Measurements from ENCODE around the gene SNAP25.

Gene SNAP25

DNA sequence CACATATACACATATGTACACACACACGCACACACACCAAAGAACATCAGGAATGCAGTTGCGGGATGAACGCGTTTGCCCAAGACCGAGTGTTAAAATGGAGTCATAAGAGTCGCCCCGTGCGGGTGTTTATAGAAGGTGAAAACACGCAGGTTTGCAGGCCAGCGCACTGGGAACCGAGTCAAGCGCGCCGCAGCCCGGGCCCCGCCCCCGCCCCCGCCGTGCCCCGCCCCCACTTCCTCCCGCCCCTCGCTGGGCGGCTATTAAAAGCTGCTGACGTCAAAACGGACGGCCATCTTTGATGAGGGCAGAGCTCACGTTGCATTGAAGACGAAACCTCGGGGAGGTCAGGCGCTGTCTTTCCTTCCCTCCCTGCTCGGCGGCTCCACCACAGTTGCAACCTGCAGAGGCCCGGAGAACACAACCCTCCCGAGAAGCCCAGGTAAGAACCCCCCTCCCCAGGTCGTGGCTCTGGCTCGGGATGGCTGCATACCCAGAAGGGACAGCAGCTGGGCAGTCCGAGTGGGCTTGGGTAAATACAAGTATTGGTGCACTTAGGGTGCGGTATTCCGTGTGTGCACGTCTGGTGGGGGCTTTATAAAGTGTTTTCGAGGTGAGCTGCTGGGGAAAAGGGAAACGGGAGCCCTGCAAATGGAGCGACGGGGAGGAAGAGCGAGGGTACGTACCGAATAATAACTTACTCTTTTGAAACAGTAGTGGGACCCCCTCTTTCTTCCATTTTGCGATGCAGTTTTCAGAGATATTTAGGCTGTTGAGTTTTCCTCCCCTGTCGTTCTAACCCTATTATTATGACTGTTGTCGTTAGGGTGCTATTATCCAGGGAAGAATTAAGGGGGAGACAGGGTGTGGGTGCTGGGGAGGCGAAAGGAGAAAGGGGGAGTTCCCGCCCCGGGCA lies at the start of gene SNAP25:
Gene SNAP25, plus strand, starts transcription at position 295 of the 916 bp plus-strand sequence. CDS start 56,662 bp downstream, outside the sequence.
- H3K9ac ChIP-seq (ENCODE audit: low read length): peak within 1 kb of the TSS; percentile 81
- peak within 1 kb of the TSS; percentile 51; the same call in 1 of the 2 replicates for H3K27ac ChIP-seq (ENCODE audit: low read depth, low read length)
- no peaks in the 10 kb centered on the region for H3K36me3 ChIP-seq (ENCODE audit: control insufficient read depth, insufficient read depth, low read length)
- H3K4me3 ChIP-seq (ENCODE audit: low read depth, low read length): peak within 1 kb of the TSS; percentile 88
- H3K4me1 ChIP-seq (ENCODE audit: control insufficient read depth, insufficient read depth, low read length): peaks cover 3% of the 10 kb centered on the region; the same call in 1 of the 2 replicates
- H3K9me3 ChIP-seq (ENCODE audit: control insufficient read depth, insufficient read depth, low read depth, low read length): no peaks in the 10 kb centered on the region
- peaks cover 28% of the 10 kb centered on the region for H3K27me3 ChIP-seq (ENCODE audit: control insufficient read depth, insufficient read depth, low read length)

DNA sequence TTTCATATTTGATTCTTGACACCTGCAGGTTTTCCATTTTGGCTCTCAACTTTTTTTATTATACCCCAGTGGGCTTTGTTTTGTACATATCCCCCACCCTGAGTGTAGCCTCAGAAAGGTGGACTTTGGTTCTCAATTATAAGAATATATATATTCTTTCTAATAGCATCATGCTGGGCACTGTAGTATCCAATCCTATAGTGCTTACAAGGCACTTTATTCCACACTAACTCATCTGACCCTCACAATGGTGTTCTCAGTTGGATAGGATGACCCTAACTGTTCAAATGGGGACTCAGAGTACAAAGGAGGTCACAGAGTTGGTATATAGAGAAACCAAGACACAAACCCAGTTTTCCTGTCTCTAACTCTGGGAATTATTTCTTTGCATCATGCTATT lies 48.9 kb upstream of the SNAP25 start:
- H3K9me3 ChIP-seq (ENCODE audit: control insufficient read depth, insufficient read depth, low read depth, low read length): no peaks in the 10 kb centered on the region
- no peaks in the 10 kb centered on the region for H3K36me3 ChIP-seq (ENCODE audit: control insufficient read depth, insufficient read depth, low read length)
- H3K4me3 ChIP-seq (ENCODE audit: low read depth, low read length): no peak overlapping the region
- H3K27me3 ChIP-seq (ENCODE audit: control insufficient read depth, insufficient read depth, low read length): peaks cover 23% of the 10 kb centered on the region
- no peak overlapping the region for H3K27ac ChIP-seq (ENCODE audit: low read depth, low read length)
- peaks cover 12% of the 10 kb centered on the region; the same call in 1 of the 2 replicates for H3K4me1 ChIP-seq (ENCODE audit: control insufficient read depth, insufficient read depth, low read length)
- H3K9ac ChIP-seq (ENCODE audit: low read length): no peak overlapping the region

DNA sequence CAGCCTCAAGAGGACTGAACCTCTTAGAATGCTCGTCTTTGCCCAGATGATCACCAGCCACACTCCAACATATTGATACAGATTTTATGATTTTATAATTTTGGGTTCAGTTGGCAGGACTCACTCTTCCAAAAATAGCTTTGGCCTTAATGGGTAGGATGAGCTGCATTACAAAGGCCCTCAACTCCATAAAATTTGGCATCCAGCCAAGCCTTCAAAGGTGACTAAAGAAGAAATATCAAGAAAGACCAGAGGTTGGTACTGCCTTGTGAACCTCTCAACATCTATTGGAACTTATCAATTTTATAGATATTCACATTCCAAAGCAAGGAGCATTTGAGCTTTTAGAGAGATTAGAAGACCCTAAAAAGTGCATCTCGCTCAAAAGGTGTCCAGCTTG lies 48.4 kb upstream of the SNAP25 start:
- H3K27me3 ChIP-seq (ENCODE audit: control insufficient read depth, insufficient read depth, low read length): peaks cover 23% of the 10 kb centered on the region
- H3K9me3 ChIP-seq (ENCODE audit: control insufficient read depth, insufficient read depth, low read depth, low read length): no peaks in the 10 kb centered on the region
- no peak overlapping the region for H3K27ac ChIP-seq (ENCODE audit: low read depth, low read length)
- peaks cover 12% of the 10 kb centered on the region; the same call in 1 of the 2 replicates for H3K4me1 ChIP-seq (ENCODE audit: control insufficient read depth, insufficient read depth, low read length)
- H3K36me3 ChIP-seq (ENCODE audit: control insufficient read depth, insufficient read depth, low read length): no peaks in the 10 kb centered on the region
- no peak overlapping the region for H3K9ac ChIP-seq (ENCODE audit: low read length)
- no peak overlapping the region for H3K4me3 ChIP-seq (ENCODE audit: low read depth, low read length)

DNA sequence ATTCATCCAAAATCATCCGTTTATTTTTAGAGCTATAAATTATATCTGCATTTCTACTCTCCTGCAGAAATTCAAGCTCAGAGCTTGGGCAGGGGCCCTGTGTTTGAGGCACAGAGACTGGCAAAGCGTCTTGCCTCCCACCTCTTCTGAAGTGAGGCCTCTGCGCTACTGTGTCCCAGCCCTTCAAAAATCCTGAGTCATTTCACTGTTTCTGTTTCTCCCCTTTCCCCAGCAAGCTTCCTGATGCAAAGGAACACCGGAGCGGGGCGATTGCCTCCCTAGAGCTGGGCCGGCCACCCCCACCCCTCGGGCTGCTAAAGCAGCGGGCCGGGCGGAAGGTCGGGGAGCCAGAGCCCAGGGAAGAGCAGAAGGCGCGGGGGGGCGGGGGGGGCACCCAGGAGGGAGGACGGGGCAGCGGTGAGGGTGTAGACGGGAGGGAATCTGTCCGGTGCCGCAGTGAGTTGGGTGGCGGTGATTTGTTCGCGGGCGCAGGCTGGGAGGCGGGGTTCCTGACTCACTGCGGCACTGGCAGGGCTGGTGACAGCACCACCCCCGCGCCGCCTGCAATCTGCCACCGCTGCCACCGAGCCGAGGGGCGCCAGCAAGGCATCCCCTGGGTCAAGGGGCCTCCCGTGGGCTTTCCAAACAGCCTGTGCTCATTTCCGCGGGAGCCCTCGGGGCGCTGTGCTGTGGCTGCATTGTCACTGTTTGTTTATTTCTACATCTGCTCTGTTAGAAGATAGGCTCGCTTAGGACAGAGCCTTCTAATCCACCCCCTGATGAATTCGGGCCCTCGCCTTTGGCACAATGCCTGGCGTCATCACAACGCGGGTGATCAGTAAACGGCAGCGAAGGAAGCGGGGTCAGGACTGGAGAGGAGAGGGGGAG lies 46.5 kb upstream of the SNAP25 start:
- peaks cover 23% of the 10 kb centered on the region for H3K27me3 ChIP-seq (ENCODE audit: control insufficient read depth, insufficient read depth, low read length)
- H3K4me3 ChIP-seq (ENCODE audit: low read depth, low read length): peak overlapping the region; percentile 73
- H3K9ac ChIP-seq (ENCODE audit: low read length): peak overlapping the region; percentile 48

DNA sequence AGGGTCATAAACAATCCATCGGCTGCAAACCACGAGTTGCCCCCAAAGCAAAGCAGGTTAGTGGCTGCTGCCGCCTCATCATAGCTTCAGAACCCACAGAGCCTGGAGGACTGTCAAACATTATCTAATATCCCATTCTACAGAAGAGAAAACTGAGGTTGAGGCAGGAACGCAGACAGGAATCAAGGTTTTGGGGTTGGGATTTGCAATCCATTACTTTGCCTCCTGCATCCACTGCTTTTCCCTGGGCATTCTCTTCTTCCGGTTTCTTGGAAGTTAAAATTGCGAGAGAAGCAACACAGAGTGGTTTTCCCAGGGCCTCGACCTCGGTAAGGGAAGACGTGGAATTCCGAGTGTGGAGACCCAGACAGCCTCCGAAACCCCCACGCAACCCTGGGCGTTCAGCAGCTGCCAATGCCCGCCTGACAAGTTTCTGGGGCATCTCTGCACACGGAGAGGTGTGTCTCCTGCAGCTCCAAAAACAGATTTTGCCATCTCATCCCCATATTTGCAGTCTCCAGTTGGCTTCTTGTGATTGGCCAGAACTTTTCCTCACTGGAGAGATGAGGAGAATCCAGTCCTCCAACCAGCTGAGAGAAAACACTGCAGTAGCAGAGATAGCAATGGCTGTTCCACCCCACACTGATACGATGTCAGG lies 45.5 kb upstream of the SNAP25 start:
- no peaks in the 10 kb centered on the region for H3K36me3 ChIP-seq (ENCODE audit: control insufficient read depth, insufficient read depth, low read length)
- peak overlapping the region; percentile 73 for H3K4me3 ChIP-seq (ENCODE audit: low read depth, low read length)
- H3K27me3 ChIP-seq (ENCODE audit: control insufficient read depth, insufficient read depth, low read length): peaks cover 23% of the 10 kb centered on the region
- H3K4me1 ChIP-seq (ENCODE audit: control insufficient read depth, insufficient read depth, low read length): peaks cover 12% of the 10 kb centered on the region; the same call in 1 of the 2 replicates
- no peak overlapping the region for H3K27ac ChIP-seq (ENCODE audit: low read depth, low read length)
- H3K9me3 ChIP-seq (ENCODE audit: control insufficient read depth, insufficient read depth, low read depth, low read length): no peaks in the 10 kb centered on the region
- H3K9ac ChIP-seq (ENCODE audit: low read length): no peak overlapping the region

More for the DNA sequence above, 46.5 kb upstream of the SNAP25 start:
- Histone ChIP-seq H3K36me3 (ENCODE audit: control insufficient read depth, insufficient read depth, low read length) (no peaks in the 10 kb centered on the region), H3K27ac (ENCODE audit: low read depth, low read length) (no peak overlapping the region), H3K9me3 (ENCODE audit: control insufficient read depth, insufficient read depth, low read depth, low read length) (no peaks in the 10 kb centered on the region), H3K4me1 (ENCODE audit: control insufficient read depth, insufficient read depth, low read length) (peaks cover 12% of the 10 kb centered on the region; the same call in 1 of the 2 replicates)

DNA sequence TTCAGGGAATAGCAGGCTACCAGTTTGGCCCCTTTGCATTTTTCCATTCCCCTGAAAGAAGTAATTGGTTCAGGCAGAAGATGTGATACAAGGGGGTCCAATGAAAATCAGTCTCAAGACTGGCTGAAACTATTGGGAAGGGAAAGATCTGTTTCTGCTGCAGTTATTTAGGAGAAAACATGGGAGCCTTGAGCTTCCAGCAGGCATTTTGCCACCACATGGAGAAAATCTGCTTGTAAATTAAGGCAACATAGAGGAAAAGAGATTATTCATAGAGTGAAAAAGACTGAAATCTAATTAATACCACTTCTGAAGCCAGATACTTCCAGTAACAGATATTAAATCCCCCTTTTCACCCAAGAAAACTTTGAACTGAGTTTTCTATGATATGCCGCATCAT lies 44.2 kb upstream of the SNAP25 start:
- H3K9ac ChIP-seq (ENCODE audit: low read length): no peak overlapping the region
- no peak overlapping the region for H3K4me3 ChIP-seq (ENCODE audit: low read depth, low read length)
- H3K27ac ChIP-seq (ENCODE audit: low read depth, low read length): no peak overlapping the region
- peaks cover 12% of the 10 kb centered on the region; the same call in 1 of the 2 replicates for H3K4me1 ChIP-seq (ENCODE audit: control insufficient read depth, insufficient read depth, low read length)
- H3K9me3 ChIP-seq (ENCODE audit: control insufficient read depth, insufficient read depth, low read depth, low read length): no peaks in the 10 kb centered on the region
- H3K27me3 ChIP-seq (ENCODE audit: control insufficient read depth, insufficient read depth, low read length): peaks cover 23% of the 10 kb centered on the region
- no peaks in the 10 kb centered on the region for H3K36me3 ChIP-seq (ENCODE audit: control insufficient read depth, insufficient read depth, low read length)

DNA sequence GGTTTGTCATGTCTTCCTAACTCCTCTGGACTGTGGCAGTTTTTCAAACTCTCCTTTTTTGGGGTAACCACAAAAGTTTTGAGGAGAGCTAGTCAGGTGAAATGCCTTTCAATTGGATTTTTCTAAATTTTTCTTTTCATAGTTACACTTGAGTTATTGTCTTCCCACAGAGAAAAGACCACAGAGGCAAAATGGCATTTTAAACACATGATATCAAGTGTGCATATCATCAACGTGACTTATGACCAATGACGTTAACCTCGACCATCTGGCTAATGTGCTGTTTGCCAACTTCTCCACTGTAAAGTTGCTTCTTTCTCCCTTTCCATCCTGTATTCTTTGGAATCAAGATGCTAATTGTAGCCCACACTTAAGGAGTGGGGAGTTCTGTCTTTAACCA lies 41.3 kb upstream of the SNAP25 start:
- no peak overlapping the region for H3K27ac ChIP-seq (ENCODE audit: low read depth, low read length)
- no peaks in the 10 kb centered on the region for H3K36me3 ChIP-seq (ENCODE audit: control insufficient read depth, insufficient read depth, low read length)
- no peak overlapping the region for H3K4me3 ChIP-seq (ENCODE audit: low read depth, low read length)
- H3K4me1 ChIP-seq (ENCODE audit: control insufficient read depth, insufficient read depth, low read length): peaks cover 5% of the 10 kb centered on the region; the same call in 1 of the 2 replicates
- H3K9ac ChIP-seq (ENCODE audit: low read length): no peak overlapping the region
- H3K27me3 ChIP-seq (ENCODE audit: control insufficient read depth, insufficient read depth, low read length): peaks cover 13% of the 10 kb centered on the region
- H3K9me3 ChIP-seq (ENCODE audit: control insufficient read depth, insufficient read depth, low read depth, low read length): no peaks in the 10 kb centered on the region

DNA sequence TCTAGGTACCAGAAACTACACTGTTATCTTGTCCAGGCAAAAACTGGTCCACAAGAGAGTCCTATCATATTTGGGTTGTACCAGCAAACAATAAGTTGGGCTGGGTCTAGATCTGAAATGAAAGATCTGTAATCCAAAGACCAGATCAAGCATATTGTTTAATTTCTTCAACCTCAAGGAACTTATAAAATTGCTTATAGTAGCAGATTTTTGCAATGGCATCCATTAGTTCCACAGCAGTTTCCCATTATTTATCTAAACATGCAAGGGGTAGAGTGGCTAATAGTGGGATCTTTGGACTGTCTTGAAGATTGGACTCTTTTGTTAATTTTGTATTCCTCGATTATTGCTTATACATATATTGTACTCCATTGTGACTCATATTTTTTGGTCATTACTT lies 40.5 kb upstream of the SNAP25 start:
- H3K36me3 ChIP-seq (ENCODE audit: control insufficient read depth, insufficient read depth, low read length): no peaks in the 10 kb centered on the region
- H3K27ac ChIP-seq (ENCODE audit: low read depth, low read length): no peak overlapping the region
- peaks cover 5% of the 10 kb centered on the region; the same call in 1 of the 2 replicates for H3K27me3 ChIP-seq (ENCODE audit: control insufficient read depth, insufficient read depth, low read length)
- no peaks in the 10 kb centered on the region for H3K4me1 ChIP-seq (ENCODE audit: control insufficient read depth, insufficient read depth, low read length)
- H3K9ac ChIP-seq (ENCODE audit: low read length): no peak overlapping the region
- H3K4me3 ChIP-seq (ENCODE audit: low read depth, low read length): no peak overlapping the region
- no peaks in the 10 kb centered on the region for H3K9me3 ChIP-seq (ENCODE audit: control insufficient read depth, insufficient read depth, low read depth, low read length)

DNA sequence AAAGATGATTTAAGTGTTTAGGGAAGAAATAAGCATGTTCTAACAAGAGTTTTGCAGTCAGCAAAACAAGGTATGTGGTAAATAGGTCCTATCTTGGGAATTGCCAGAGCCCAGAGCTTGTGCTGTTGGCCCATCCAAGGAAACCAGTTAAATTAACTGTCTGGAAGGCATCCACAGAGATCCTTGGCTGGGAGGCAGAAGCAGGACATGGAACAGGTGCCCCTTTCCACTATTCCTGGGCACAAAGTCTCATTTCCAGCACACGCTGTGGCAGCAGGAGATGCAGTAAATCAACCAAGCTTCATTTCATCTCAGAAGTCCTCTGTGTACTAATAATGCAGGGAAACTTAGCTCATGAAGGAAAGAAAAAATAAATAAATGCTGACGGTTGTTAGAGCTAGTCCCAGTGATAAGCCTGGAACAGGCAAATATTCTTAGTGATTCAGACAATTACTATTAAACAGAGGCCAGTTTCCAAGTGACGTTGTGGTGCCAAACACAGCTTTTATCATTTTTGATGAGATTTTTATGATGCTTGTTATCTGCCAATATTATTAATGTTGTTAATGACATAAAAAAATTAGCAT lies 39.8 kb upstream of the SNAP25 start:
- no peak overlapping the region for H3K27ac ChIP-seq (ENCODE audit: low read depth, low read length)
- H3K4me3 ChIP-seq (ENCODE audit: low read depth, low read length): no peak overlapping the region
- no peaks in the 10 kb centered on the region for H3K27me3 ChIP-seq (ENCODE audit: control insufficient read depth, insufficient read depth, low read length)

DNA sequence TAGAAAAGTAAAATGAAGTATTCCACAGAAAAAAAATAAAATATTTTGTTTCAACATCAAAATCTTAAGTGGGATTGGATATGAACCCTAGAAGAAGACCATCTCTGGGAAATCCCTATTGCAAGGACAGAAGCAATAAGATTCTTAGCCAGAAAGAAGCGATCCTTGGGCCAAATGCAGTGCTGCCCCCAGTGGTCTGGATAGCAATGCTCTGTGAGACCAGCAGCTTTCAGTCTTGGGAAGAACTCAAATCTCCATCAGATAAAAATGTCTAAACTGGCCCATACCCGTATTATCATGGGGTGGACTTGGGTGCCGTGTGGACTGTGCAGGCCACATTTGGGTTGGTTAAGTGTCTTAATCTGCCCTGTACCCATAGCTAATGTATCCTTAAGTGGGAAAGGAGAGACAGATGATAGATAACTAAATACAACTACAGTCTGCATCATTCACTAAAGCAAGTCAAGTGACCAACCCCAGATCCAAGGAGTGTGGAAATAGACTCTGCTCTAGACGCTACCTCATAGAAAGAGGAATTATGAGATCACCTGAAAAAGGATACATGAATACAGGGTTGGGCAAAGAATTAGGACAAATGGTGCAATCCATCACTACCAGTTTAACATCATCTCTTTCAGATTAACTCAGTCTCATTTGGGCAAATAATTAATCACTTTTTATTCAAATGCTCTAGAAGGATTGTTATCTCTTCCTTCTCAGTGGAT lies 38.9 kb upstream of the SNAP25 start:
- Histone ChIP-seq H3K4me3 (ENCODE audit: low read depth, low read length) (no peak overlapping the region), H3K36me3 (ENCODE audit: control insufficient read depth, insufficient read depth, low read length) (no peaks in the 10 kb centered on the region), H3K4me1 (ENCODE audit: control insufficient read depth, insufficient read depth, low read length) (no peaks in the 10 kb centered on the region), H3K27me3 (ENCODE audit: control insufficient read depth, insufficient read depth, low read length) (no peaks in the 10 kb centered on the region), H3K9me3 (ENCODE audit: control insufficient read depth, insufficient read depth, low read depth, low read length) (no peaks in the 10 kb centered on the region), H3K9ac (ENCODE audit: low read length) (no peak overlapping the region), H3K27ac (ENCODE audit: low read depth, low read length) (no peak overlapping the region)

More for the DNA sequence above, 39.8 kb upstream of the SNAP25 start:
- Histone ChIP-seq H3K9me3 (ENCODE audit: control insufficient read depth, insufficient read depth, low read depth, low read length) (no peaks in the 10 kb centered on the region), H3K4me1 (ENCODE audit: control insufficient read depth, insufficient read depth, low read length) (no peaks in the 10 kb centered on the region), H3K9ac (ENCODE audit: low read length) (no peak overlapping the region), H3K36me3 (ENCODE audit: control insufficient read depth, insufficient read depth, low read length) (no peaks in the 10 kb centered on the region)

All from HUES6 (cell line).